22Rv1 (cell line): ENCODE results near the gene C10orf105.

Source experiments
- H3K27ac ChIP-seq: fragments of 450-650 bp; 2 replicates; pipeline ENCODE4 v1.5.1; 2017
- ZFX ChIP-seq: fragments of 450-650 bp; IDR thresholded peaks from 2 replicates; pipeline ENCODE4 v1.6.1; 2017; ENCODE audit warnings: antibody characterized with exemption, borderline replicate concordance
- TF ChIP-seq, protein P1 (sequence below): fragments of 450-650 bp; IDR thresholded peaks from 2 replicates; pipeline ENCODE4 v1.5.1; 2017; ENCODE audit warnings: mild to moderate bottlenecking

C10orf105 gene

DNA sequence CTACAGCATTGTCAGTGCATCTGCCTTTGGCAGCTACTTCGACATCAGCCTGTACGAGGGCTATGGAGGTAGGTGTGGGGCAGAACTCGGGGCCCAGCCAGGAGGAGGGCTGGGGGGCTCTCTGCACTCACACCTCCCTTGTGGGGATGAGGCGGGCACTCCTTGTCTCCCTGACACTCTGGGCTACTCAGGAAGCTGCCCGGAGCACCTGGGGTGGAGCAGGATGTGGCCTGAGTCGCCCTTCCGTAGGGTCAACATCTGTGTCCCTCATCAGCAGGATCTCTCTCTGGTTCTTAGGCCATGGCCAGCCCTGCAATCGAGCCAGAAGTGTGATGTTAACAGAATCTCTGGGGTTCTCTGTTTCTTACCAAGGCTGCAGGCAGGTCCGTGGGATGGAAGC, 40.2 kb downstream of the C10orf105 start:
- no peak overlapping the region for H3K27ac ChIP-seq
- TF ChIP-seq, protein P1, sequence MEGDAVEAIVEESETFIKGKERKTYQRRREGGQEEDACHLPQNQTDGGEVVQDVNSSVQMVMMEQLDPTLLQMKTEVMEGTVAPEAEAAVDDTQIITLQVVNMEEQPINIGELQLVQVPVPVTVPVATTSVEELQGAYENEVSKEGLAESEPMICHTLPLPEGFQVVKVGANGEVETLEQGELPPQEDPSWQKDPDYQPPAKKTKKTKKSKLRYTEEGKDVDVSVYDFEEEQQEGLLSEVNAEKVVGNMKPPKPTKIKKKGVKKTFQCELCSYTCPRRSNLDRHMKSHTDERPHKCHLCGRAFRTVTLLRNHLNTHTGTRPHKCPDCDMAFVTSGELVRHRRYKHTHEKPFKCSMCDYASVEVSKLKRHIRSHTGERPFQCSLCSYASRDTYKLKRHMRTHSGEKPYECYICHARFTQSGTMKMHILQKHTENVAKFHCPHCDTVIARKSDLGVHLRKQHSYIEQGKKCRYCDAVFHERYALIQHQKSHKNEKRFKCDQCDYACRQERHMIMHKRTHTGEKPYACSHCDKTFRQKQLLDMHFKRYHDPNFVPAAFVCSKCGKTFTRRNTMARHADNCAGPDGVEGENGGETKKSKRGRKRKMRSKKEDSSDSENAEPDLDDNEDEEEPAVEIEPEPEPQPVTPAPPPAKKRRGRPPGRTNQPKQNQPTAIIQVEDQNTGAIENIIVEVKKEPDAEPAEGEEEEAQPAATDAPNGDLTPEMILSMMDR, result no peak
- no peak for TF ChIP-seq ZFX

DNA sequence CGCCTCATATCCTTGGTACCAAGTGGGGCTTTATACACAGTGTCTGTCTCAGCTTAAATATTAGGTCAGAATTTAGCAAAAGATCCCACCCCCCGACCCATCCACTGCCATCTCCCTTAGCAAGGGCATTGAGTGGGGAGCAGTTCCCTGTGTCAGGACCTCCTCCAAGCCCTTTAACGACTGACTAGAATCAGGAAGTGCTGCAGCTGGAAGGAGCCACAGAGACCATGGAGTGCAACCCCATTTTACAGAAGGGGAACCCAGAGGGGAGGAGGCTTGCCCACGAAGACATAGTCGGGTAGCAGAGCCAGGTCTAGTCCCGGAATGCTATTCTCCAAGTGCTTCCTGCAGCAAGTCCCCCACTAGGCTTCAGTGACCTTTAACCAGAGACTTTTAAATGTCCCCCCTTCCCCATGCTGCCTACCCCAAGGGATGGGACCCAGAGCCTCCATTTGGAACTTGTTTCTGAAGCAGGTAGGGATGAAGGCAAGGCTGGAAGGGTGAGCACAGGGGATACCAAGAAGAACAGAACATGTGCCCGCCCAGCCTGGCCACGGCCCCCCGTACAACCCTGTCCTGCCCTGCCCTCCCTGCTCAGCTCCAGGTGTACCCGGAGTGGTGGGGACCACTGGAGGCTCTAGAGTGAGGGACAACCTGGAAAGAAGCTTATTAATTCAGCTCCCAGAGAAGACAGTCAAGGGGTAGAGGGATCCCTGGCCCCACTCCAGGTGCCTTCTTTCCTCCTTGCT, 41.3 kb downstream of the C10orf105 start:
- no peak overlapping the region for H3K27ac ChIP-seq
- no peak for TF ChIP-seq ZFX
- TF ChIP-seq, protein P1, result no peak

DNA sequence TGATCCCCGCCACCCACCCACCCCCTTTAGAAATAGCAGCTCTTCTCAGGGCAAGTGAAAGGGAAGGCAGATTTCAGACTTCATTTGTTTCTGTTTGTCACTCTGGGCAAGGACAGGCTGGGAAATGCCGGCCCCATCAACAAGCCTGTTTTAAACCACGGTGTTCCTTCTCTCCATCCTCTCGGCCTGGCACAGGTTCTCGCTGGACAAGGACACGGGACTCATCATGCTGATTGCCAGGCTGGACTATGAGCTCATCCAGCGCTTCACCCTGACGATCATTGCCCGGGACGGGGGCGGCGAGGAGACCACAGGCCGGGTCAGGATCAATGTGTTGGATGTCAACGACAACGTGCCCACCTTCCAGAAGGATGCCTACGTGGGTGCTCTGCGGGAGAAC, 42.3 kb downstream of the C10orf105 start:
- no peak for TF ChIP-seq ZFX
- TF ChIP-seq, protein P1, result no peak
- no peak overlapping the region for H3K27ac ChIP-seq

DNA sequence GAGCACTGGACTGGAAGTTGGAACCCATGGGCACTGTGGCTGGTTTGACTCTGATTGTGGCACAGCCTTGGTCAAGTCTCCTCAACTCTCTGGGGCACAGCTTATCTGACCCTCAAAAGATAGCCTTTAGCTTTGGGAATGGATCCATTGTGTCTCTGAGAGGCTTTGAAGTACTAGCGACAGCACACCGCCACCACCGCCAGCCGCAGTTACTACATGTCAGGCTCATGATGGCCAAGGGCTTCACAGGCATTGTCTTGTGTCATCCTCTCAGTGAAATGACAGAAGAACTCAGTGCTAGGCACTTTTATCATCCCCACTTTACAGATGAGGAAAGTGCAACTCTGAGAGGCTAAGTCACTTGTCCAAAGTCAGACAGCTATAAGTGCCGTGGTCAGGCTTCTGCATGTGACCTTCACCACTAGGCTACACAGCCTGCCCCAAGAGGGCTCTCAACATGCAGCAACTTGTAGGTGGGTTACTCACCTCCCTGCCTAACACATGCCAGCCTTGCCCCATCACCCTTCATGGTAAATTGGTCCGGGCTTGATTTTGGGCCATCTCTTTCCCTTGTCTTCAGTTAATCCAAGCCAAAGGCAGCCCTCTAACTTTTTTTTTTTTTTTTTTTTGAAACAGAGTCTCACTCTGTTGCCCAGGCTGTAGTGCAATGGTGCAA, 44.1 kb downstream of the C10orf105 start:
- H3K27ac ChIP-seq, result no peak overlapping the region
- no peak for TF ChIP-seq ZFX
- TF ChIP-seq, protein P1, result no peak

DNA sequence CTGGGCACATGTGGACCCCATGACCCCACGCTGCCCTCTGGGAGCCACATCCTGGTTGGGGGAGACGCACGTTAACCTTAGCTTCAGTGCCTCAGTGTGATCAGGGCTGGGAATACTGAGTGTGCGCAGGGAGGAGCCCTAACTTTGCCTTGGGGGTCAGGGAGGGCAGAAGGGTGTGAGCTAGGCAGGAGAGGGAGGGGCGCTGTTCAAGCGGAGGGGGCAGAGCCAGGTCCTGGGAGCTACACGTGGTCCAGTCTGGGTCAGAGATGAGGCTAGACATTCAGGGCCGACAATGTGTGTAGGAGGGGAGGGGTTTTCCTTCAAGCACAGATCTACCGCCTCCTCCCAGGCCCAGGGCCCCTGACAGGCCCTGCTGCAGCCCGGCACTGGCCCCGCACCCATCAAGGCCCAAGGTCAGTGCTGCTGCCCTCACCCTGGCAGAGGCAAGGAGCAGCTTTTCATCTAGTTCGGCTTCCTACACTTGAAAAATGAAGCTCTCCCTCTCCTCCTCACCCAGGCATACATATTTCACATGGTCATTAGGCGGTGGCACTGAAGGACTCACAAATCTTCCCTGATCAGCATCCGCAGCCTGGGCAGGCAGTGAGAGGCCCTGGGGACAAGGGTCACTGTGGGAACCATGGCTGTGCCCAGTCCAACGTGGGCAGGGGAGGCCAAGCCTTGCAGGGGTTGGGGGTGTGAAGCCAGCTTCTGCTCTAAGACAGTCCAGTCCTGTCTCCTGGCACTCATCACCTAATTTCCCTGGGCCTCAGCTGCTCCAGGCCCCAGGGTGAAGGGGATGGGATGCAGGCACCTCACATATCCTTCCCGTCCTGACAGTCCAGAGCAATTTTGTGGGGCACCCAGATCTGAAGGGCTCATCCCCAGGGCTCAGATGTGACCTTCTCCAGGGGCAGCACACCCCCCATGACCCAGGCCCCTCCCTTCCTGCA, 47.3 kb downstream of the C10orf105 start:
- no peak overlapping the region for H3K27ac ChIP-seq
- TF ChIP-seq, protein P1, result no peak
- no peak for TF ChIP-seq ZFX

DNA sequence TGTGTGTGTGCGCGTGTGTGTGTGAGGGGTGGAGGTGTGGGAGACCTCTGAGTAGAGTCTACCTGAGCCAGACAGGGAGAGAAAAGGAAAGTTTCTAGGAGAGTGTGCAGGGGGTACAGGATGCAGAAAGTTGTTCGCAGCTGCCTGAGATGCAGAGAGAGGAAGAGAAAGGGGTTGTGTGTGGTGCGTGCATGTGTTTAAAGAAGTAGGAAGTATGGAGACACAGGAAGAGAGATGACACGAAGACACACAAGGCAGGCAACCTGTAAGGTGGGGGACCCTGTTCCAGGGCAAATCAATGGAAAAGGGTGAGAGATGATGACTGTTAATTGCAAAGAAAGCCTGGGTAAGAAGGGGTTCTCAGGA, 52.2 kb downstream of the C10orf105 start:
- no peak for TF ChIP-seq ZFX
- TF ChIP-seq, protein P1, result no peak
- no peak overlapping the region for H3K27ac ChIP-seq
